Ovary (tissue), 9 donors: ENCODE measurements around the gene IDUA. TPM values are rescaled to one million over a fixed set of nuclear protein-coding genes. Genes with fewer than 3 reads are reported as not detected.

Experiments used
- DNase-seq, 5 donors: peaks; one replicate each; pipeline ENCODE4 v3.0.0-alpha.2; 2019 to 2020
- H3K27ac ChIP-seq, 2 donors: fragments of 200-600 bp; one replicate each; pipeline versions ENCODE4 v1.5.1 to v1.8.0; 2019 to 2022
- H3K27me3 ChIP-seq: fragments of 200-600 bp; one replicate; pipeline ENCODE4 v1.8.0; 2022
- H3K36me3 ChIP-seq: fragments of 200-600 bp; sonication (generic); one replicate; pipeline ENCODE4 v1.5.1; 2019
- H3K4me1 ChIP-seq: one replicate; pipeline ENCODE4 v1.8.1; 2013; ENCODE audit warnings: mild to moderate bottlenecking, moderate library complexity; ENCODE audit not compliant: insufficient read depth
- H3K4me3 ChIP-seq: fragments of 200-600 bp; sonication (generic); one replicate; pipeline ENCODE4 v1.5.1; 2017
- H3K9me3 ChIP-seq, 2 donors: fragments of 200-600 bp in 1 of 2; sonication (generic) in 1 of 2; one replicate each; pipeline versions ENCODE4 v1.5.1 to v1.8.1; 2013 to 2019; ENCODE audit warnings: mild to moderate bottlenecking in 1 of 2, moderate library complexity in 1 of 2
- EP300 ChIP-seq: sonication (generic); formaldehyde crosslinking; IDR thresholded peaks from one replicate; pipeline ENCODE4 v1.6.1; 2017; ENCODE audit warnings: antibody characterized with exemption
- POLR2A ChIP-seq: fragments of 450-650 bp; IDR thresholded peaks from one replicate; pipeline ENCODE4 v1.6.1; 2017; ENCODE audit warnings: antibody characterized with exemption, mild to moderate bottlenecking, moderate library complexity
- WGBS, 3 donors: extraction: QIAGEN DNeasy Blood & Tissue Kit in 1 of 3; methylation state at CpG; one replicate each; pipeline versions ENCODE4 v1.1.5 to v1.1.7; 2013 to 2017; 5-methylcytosine and 5-hydroxymethylcytosine counted together
- intact Hi-C, 4 donors: fragments of 100-400 bp; cut with DNase I; formaldehyde crosslinking; loops; one replicate each; pipeline versions ENCODE4 v1.11.0 to v1.15.1; 2022 to 2023
- polyA plus RNA-seq, 2 donors: library from polyadenylated mRNA; stranded (reverse); fragments of 200-250 nt in 1 of 2; fragments of 350-450 nt in 1 of 2; fragmentation: Illumina TruSeq in 1 of 2; extraction: RNeasy Lipid Tissue Mini Kit (QIAGEN cat#74804) in 1 of 2; gene quantifications; one replicate each; pipeline ENCODE4 v1.2.3, GENCODE V29; 2013 to 2014
- total RNA-seq, 7 donors: library from RNA; depleted of rRNA in 2 of 7; stranded (reverse); fragments of >200 nt in 2 of 7; fragmentation: NEBNext Ultra II Directional in 3 of 7; extraction: Animal tissue kit (Norgen Biotek cat#: 25700) in 3 of 7; gene quantifications; one replicate each; pipeline versions ENCODE4 v1.1.0 to v1.2.4, GENCODE V29; 2016 to 2023
- TF ChIP-seq, protein P1 (sequence below), 3 donors: fragments of 450-650 bp in 2 of 3; fragments of 200-600 bp in 1 of 3; IDR thresholded peaks; one replicate each; pipeline versions ENCODE4 v1.5.1 to v1.8.0; 2016 to 2022; ENCODE audit warnings: antibody characterized with exemption in 3 of 3, mild to moderate bottlenecking in 1 of 3
- donor health status: DM: no; HTN: no; CAD: no; lungs with moderate emphysema.
- donor health status: DM: no; HTN: no; CAD: no.
- donor health status: Bipolar disorder and iron deficiency.
- donor health status: DM: yes; HTN: yes; CAD: no.
- donor health status: DM: no; HTN: no; CAD: no.
- donor health status: DM: yes; HTN: yes; CAD: no.

IDUA gene
- total and polyA plus RNA-seq, 9 donors = 3.1 to 49.1 (median 31.8) TPM

DNA sequence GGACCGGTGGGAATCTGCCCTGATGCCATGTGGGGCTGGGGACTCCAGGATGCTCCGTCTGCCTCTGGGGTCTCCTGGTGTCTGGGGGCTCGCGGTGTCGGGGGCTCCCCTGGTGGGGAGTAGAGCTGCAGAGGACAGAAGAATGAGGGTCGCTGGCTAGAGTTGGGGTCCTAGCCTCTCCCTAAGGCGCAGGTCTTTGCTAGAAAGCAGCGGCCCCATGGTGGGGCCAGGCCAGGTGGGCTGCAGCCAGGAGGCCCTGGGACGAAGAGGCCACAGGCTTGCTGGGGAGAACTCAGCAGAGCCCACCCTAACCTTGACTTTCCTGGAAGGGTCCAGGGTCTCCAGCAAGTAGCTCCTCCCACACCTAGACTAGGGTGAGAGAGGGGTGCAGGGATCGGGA is 46.0 kb downstream of the IDUA start:
- DNase-seq = no peak
- H3K27me3 ChIP-seq = no peaks in the 10 kb centered on the region
- no peaks in the 10 kb centered on the region for H3K36me3 ChIP-seq
- WGBS, 3 donors = 72 to 84% (median 79%) methylated on average over 10 of the region's 10 CpGs
- intact Hi-C loops = no loop called here
- TF ChIP-seq EP300 = no peak
- no peak for TF ChIP-seq POLR2A
- TF ChIP-seq, protein P1, sequence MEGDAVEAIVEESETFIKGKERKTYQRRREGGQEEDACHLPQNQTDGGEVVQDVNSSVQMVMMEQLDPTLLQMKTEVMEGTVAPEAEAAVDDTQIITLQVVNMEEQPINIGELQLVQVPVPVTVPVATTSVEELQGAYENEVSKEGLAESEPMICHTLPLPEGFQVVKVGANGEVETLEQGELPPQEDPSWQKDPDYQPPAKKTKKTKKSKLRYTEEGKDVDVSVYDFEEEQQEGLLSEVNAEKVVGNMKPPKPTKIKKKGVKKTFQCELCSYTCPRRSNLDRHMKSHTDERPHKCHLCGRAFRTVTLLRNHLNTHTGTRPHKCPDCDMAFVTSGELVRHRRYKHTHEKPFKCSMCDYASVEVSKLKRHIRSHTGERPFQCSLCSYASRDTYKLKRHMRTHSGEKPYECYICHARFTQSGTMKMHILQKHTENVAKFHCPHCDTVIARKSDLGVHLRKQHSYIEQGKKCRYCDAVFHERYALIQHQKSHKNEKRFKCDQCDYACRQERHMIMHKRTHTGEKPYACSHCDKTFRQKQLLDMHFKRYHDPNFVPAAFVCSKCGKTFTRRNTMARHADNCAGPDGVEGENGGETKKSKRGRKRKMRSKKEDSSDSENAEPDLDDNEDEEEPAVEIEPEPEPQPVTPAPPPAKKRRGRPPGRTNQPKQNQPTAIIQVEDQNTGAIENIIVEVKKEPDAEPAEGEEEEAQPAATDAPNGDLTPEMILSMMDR (IDR thresholded peaks at IDR 0.05) = no peak
- no peaks in the 10 kb centered on the region for H3K9me3 ChIP-seq
- H3K27ac ChIP-seq = no peak overlapping the region
- H3K4me3 ChIP-seq = no peak overlapping the region
- peaks cover 22% of the 10 kb centered on the region for H3K4me1 ChIP-seq

DNA sequence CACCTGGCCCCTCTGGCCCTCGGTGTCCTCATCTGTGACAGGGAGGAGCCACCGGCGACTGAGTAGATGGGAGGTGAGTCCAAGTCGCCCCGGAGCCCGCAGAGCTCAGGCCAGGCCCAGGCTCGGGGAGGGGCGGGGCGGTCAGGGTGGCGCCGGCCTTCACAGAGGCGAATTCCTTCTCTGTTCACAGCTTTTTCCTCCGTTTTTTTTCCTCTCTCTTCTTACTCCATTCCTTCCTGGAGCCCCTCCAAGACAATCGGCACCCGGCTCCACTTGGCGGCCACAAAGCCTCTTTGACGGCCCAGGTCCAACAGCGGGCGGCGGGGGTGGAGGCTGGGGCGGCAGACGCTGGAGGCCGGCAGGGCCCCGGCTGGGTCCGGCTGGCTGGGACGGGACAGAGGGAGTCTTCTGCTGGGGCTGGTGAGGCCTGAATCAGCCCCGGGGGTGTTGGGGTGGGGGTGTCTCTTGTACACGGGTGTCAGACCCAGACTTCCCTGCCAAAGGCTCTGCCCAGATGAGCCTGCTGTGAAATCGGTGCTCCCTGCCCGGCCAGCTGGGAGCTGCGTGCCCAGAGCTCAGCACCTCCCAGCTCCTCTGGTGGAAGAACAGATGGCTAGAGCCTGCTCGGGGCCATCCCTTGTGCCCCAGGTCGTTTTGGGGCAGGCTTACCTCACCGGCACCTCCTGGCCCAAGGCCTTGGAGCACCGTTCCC is 47.2 kb downstream of the IDUA start:
- no peaks in the 10 kb centered on the region for H3K27me3 ChIP-seq
- intact Hi-C loops = no loop called here
- DNase-seq = peak; percentile 80 to 87 (median 81)
- H3K4me1 ChIP-seq = peaks cover 23% of the 10 kb centered on the region
- WGBS, 3 donors = 3 to 15% (median 8%) methylated on average over 33 to 35 of the region's 35 CpGs
- no peaks in the 10 kb centered on the region for H3K36me3 ChIP-seq
- peak overlapping the region in 1 of 2 donors; percentile 68 for H3K27ac ChIP-seq
- TF ChIP-seq EP300 = no peak
- no peaks in the 10 kb centered on the region for H3K9me3 ChIP-seq
- peak overlapping the region; percentile 16 for H3K4me3 ChIP-seq

DNA sequence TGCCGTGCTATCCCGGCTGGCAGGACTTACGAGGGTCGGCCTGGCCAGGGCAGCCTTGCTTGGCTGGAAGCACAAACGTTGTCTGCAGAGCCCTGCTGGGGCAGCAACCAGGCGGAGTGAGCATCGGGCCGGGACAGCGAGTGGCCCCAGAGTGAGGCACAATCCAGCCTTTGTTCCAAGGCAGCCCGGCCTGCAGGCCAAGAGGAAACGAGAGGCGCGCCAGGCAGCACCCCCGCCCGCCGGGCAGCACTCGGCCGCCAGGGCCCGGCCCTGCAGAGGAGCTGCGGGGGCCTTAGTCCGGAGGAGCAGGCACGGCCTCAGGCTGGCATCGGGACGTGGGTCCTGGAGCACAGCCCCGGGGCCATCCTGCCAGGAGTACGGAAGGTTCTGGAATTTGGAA is 48.7 kb downstream of the IDUA start:
- DNase-seq = no peak
- H3K27me3 ChIP-seq = no peaks in the 10 kb centered on the region
- no peaks in the 10 kb centered on the region for H3K9me3 ChIP-seq
- H3K4me1 ChIP-seq = peaks cover 26% of the 10 kb centered on the region
- 88 to 95% (median 88%) methylated on average over 22 to 26 of the region's 26 CpGs for WGBS, 3 donors
- intact Hi-C loops = no loop called here
- H3K36me3 ChIP-seq = no peaks in the 10 kb centered on the region
- no peak for TF ChIP-seq POLR2A
- no peak overlapping the region for H3K4me3 ChIP-seq
- no peak overlapping the region for H3K27ac ChIP-seq

DNA sequence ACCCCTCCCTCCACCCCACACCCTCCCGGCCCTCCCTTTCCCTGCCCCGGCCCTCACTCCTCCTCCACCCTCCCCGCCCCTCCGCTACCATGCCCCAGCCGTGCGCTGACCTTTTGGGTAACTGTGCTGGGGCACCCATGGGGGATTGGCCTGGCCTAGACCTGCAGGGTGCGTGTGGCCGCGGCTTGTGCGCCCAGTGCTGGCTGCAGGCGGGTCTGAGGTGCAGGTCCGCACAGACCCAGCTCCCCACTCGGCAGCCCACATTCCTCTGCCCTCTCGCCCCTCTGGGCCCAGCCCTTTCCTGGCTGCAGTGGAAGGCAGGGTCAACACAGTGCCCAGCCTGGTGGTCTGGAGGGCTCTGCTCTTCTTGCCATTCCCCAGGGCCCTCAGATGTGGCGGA is 49.3 kb downstream of the IDUA start:
- intact Hi-C loops = no loop called here
- Histone ChIP-seq H3K4me1 (peaks cover 27% of the 10 kb centered on the region), H3K27ac (peak overlapping the region in 1 of 2 donors; percentile 12), H3K27me3 (no peaks in the 10 kb centered on the region), H3K4me3 (no peak overlapping the region), H3K36me3 (no peaks in the 10 kb centered on the region), H3K9me3 (no peaks in the 10 kb centered on the region)
- no peak for TF ChIP-seq EP300
- TF ChIP-seq, protein P1 (IDR thresholded peaks at IDR 0.05) = no peak
- no peak for TF ChIP-seq POLR2A
- WGBS, 3 donors = 90 to 94% (median 92%) methylated on average over 15 of the region's 15 CpGs
- no peak for DNase-seq

DNA sequence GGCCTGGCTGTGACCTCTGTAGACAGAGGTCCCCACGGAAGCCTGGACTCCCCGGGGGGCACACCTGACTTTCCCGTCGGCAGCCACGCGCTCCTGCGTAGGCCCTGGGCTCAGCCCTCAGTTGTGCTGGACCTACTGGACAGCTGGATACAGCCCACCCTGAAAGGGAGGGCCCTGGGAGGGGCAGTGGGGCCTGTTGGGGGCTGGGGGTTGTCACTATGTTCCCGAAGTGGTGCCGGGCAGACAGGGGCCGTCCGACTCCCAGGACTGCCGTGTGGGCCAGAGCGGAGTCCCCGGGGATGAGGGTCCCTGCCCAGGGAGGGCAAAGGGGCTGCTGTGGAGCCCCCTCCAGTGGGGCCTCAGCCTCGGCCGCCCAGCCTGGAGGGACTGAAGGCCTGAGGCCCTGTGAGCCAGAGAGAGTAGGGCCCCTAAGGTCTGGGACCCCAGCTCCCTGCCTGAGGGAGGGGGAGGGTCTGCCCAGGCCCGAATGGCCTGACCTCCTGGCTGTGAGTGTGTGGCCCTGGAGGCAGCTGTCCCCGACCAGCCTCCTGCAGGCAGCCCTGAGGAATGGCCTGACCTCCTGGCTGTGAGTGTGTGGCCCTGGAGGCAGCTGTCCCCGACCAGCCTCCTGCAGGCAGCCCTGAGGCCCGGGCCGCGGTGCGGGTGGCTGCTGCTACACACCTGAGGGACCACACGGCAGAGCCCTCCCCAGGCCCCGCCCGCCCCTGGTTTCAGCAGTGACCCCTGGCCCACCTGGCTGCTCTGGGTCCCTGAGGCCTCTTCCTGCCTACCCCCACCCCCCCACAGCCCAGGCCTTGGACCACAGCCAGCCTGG is 50.3 kb downstream of the IDUA start:
- intact Hi-C loops = no loop called here
- 86 to 88% (median 88%) methylated on average over 12 to 26 of the region's 26 CpGs for WGBS, 3 donors
- H3K27ac ChIP-seq = no peak overlapping the region
- no peaks in the 10 kb centered on the region for H3K36me3 ChIP-seq
- no peaks in the 10 kb centered on the region for H3K9me3 ChIP-seq
- TF ChIP-seq EP300 (no peak), POLR2A (no peak)
- TF ChIP-seq, protein P1 (IDR thresholded peaks at IDR 0.05) = no peak
- DNase-seq = no peak
- H3K4me3 ChIP-seq = no peak overlapping the region
- H3K4me1 ChIP-seq = peaks cover 33% of the 10 kb centered on the region
- no peaks in the 10 kb centered on the region for H3K27me3 ChIP-seq
